PC-9 (cell line): ENCODE measurements around the gene MOB3B.

Experiments used
- EZH2 ChIP-seq: fragments of 200-600 bp; sonication (generic); IDR thresholded peaks from 2 replicates; pipeline ENCODE4 v1.8.0; 2017; ENCODE audit warnings: antibody characterized with exemption, low read depth
- TF ChIP-seq, protein P1 (sequence below): fragments of 200-600 bp; sonication (generic); conservative IDR thresholded peaks from 2 replicates; pipeline ENCODE4 v1.6.1; 2017; ENCODE audit warnings: mixed run types, antibody characterized with exemption, mild to moderate bottlenecking, moderate library complexity

DNA sequence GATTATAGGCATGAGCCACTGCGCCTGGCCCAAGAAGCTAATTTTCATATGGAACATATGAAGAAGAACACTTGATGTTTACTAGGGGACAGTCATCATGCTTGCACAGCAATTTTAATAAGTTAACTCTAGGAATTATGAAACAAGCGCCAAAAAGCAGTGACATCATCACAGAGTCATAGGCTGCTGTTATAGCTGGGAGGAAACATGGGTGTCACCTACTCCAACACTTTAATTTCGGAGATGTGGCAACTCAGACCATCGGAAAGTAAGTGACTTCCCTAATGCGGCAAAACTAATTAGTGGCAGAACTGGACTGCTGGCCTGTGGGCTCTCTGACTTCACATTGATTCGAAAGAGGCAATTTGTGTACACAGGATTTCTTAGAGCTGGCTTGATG lies 194.5 kb downstream of the MOB3B start:
- TF ChIP-seq, protein P1, sequence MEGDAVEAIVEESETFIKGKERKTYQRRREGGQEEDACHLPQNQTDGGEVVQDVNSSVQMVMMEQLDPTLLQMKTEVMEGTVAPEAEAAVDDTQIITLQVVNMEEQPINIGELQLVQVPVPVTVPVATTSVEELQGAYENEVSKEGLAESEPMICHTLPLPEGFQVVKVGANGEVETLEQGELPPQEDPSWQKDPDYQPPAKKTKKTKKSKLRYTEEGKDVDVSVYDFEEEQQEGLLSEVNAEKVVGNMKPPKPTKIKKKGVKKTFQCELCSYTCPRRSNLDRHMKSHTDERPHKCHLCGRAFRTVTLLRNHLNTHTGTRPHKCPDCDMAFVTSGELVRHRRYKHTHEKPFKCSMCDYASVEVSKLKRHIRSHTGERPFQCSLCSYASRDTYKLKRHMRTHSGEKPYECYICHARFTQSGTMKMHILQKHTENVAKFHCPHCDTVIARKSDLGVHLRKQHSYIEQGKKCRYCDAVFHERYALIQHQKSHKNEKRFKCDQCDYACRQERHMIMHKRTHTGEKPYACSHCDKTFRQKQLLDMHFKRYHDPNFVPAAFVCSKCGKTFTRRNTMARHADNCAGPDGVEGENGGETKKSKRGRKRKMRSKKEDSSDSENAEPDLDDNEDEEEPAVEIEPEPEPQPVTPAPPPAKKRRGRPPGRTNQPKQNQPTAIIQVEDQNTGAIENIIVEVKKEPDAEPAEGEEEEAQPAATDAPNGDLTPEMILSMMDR, result no peak
- no peak for TF ChIP-seq EZH2
